NOMO-1 treated with DMSO at 0.1 percent for 48 hours (cell line): ENCODE results near the gene DDI2.
"Not testable (repeated sequence)": the region's sequence is repeated elsewhere in the genome, so short reads cannot be mapped to it uniquely, and the experiment has no call there.

ENCODE experiments used
- DNase-seq: peaks from one replicate; lab custom pipeline; 2025; ENCODE audit not compliant: unreplicated experiment; lab: John Stamatoyannopoulos, UW

DDI2 gene

GRCh38 chr1:15676688-15677661 is 59.7 kb downstream of the DDI2 start:
- DNase-seq: no peak

- peak; percentile 58 for DNase-seq
Measured at GRCh38 chr1:15678578-15678977, 61.3 kb downstream of the DDI2 start.

- DNase-seq: no peak
Measured at GRCh38 chr1:15680131-15680530, 62.9 kb downstream of the DDI2 start.

- peak; percentile 26 for DNase-seq
Measured at GRCh38 chr1:15680561-15681348, 63.5 kb downstream of the DDI2 start.

- DNase-seq: no peak
Measured at GRCh38 chr1:15681349-15682292, 64.4 kb downstream of the DDI2 start.

- DNase-seq: no peak
Measured at GRCh38 chr1:15682936-15683341, 65.7 kb downstream of the DDI2 start.

GRCh38 chr1:15683345-15684039 is 66.2 kb downstream of the DDI2 start:
- no peak for DNase-seq

GRCh38 chr1:15684042-15684461 is 66.8 kb downstream of the DDI2 start, which contains the start of gene PLEKHM2:
PLEKHM2 (plus strand) TSS chr1:15684320; CDS start chr1:15684559, 239 bp downstream.
- DNase-seq: no peak

GRCh38 chr1:15684468-15685291 is 67.4 kb downstream of the DDI2 start:
- DNase-seq: no peak

GRCh38 chr1:15685820-15686219 is 68.6 kb downstream of the DDI2 start:
- no peak for DNase-seq

GRCh38 chr1:15687446-15687845 is 70.2 kb downstream of the DDI2 start:
- DNase-seq: no peak

GRCh38 chr1:15690317-15690716 is 73.1 kb downstream of the DDI2 start:
- DNase-seq: no peak

- no peak for DNase-seq
Measured at GRCh38 chr1:15691434-15692032, 74.3 kb downstream of the DDI2 start.

GRCh38 chr1:15692121-15692682 is 74.9 kb downstream of the DDI2 start:
- no peak for DNase-seq

GRCh38 chr1:15693371-15693770 is 76.1 kb downstream of the DDI2 start:
- DNase-seq: no peak

GRCh38 chr1:15696956-15697521 is 79.8 kb downstream of the DDI2 start:
- peak; percentile 89 for DNase-seq

GRCh38 chr1:15698201-15698600 is 80.9 kb downstream of the DDI2 start:
- no peak for DNase-seq

GRCh38 chr1:15699321-15699720 is 82.1 kb downstream of the DDI2 start:
- DNase-seq: not testable (repeated sequence)
